ENCODE data around the gene KRT4.

The KRT4 gene

GRCh38 chr12:52776913-52777395 lies 37.0 kb downstream of the KRT4 start, which contains the start of gene KRT76:
KRT76 (minus strand) TSS chr12:52777345; CDS start chr12:52777291, 54 bp downstream.
- H3K9ac ChIP-seq (ENCODE audit: low read depth, low read length, poor library complexity), result no peak within 1 kb of the TSS
- no peak within 1 kb of the TSS for H3K4me2 ChIP-seq (ENCODE audit: insufficient read depth, low read length, poor library complexity, severe bottlenecking)
- no peak within 1 kb of the TSS for H2BK12ac ChIP-seq (ENCODE audit: low read length)
- no peak within 1 kb of the TSS for H3K4ac ChIP-seq (ENCODE audit: low read length)
- H3K79me1 ChIP-seq (ENCODE audit: low read depth, low read length), result no peaks in the 10 kb centered on the region
- no peak within 1 kb of the TSS for H2BK15ac ChIP-seq (ENCODE audit: low read length)
- no CpG with 5 or more reads among the region's 8 CpGs for WGBS, 2 donors (ENCODE audit: extremely low coverage in 2 of 2, insufficient read length in 2 of 2, insufficient replicate concordance in 1 of 2)
- peak within 1 kb of the TSS; percentile 60 for H3K14ac ChIP-seq (ENCODE audit: low read length)
- H3K36me3 ChIP-seq (replicated peaks in 1 of 2; ENCODE audit: control insufficient read depth in 2 of 2, insufficient read depth in 2 of 2, low read length in 2 of 2), result no peaks in the 10 kb centered on the region
- no peak within 1 kb of the TSS for H3K23ac ChIP-seq (ENCODE audit: low read depth, low read length, poor library complexity)
- H3K9me3 ChIP-seq (replicated peaks in 1 of 2; ENCODE audit: control insufficient read depth in 2 of 2, insufficient read depth in 1 of 2, low read depth in 1 of 2, low read length in 2 of 2), result no peaks in the 10 kb centered on the region
- no peak within 1 kb of the TSS for H3K18ac ChIP-seq (ENCODE audit: low read length)
- H2AFZ ChIP-seq (ENCODE audit: low read length), result no peak within 1 kb of the TSS
- peaks cover 0 to 3% of the 10 kb centered on the region in 2 donors for H3K4me1 ChIP-seq (ENCODE audit: control insufficient read depth in 2 of 2, insufficient read depth in 1 of 2, low read depth in 1 of 2, low read length in 2 of 2)
- no peak within 1 kb of the TSS for H4K8ac ChIP-seq (ENCODE audit: low read depth, low read length)
- H3K27me3 ChIP-seq (ENCODE audit: control insufficient read depth in 3 of 3, insufficient read depth in 3 of 3, low read depth in 1 of 3, low read length in 3 of 3), result peaks cover 0 to 4% (median 0%) of the 10 kb centered on the region in 3 experiments
- no peak within 1 kb of the TSS for H3K27ac ChIP-seq (replicated peaks; ENCODE audit: low read length)
- H2AK5ac ChIP-seq (ENCODE audit: low read depth, low read length), result no peak within 1 kb of the TSS
- H2BK5ac ChIP-seq (ENCODE audit: low read length), result no peak within 1 kb of the TSS
- no peak for DNase-seq (ENCODE audit: low spot score)
- no peak within 1 kb of the TSS for H2BK120ac ChIP-seq (ENCODE audit: low read depth, low read length)
- no peak within 1 kb of the TSS for H4K91ac ChIP-seq (ENCODE audit: low read depth, low read length, poor library complexity)
- H3K4me3 ChIP-seq (ENCODE audit: low read length in 2 of 2), result no peak within 1 kb of the TSS

- H2AFZ ChIP-seq (ENCODE audit: low read length), result no peak overlapping the region
- no peaks in the 10 kb centered on the region for H3K79me1 ChIP-seq (ENCODE audit: low read depth, low read length)
- H2BK15ac ChIP-seq (ENCODE audit: low read length), result no peak overlapping the region
- no peak overlapping the region for H2BK5ac ChIP-seq (ENCODE audit: low read length)
- no peak overlapping the region for H3K4me3 ChIP-seq (ENCODE audit: low read length in 2 of 2)
- no peak overlapping the region for H3K4ac ChIP-seq (ENCODE audit: low read length)
- DNase-seq (ENCODE audit: low spot score), result no peak
- no peak overlapping the region for H2BK12ac ChIP-seq (ENCODE audit: low read length)
- H2AK5ac ChIP-seq (ENCODE audit: low read depth, low read length), result no peak overlapping the region
- H3K14ac ChIP-seq (ENCODE audit: low read length), result no peak overlapping the region
- no CpG with 5 or more reads among the region's 5 CpGs for WGBS, 2 donors (ENCODE audit: extremely low coverage in 2 of 2, insufficient read length in 2 of 2, insufficient replicate concordance in 1 of 2)
- H3K4me2 ChIP-seq (ENCODE audit: insufficient read depth, low read length, poor library complexity, severe bottlenecking), result no peak overlapping the region
- H4K8ac ChIP-seq (ENCODE audit: low read depth, low read length), result no peak overlapping the region
- no peak overlapping the region for H3K27ac ChIP-seq (replicated peaks; ENCODE audit: low read length)
- H3K23ac ChIP-seq (ENCODE audit: low read depth, low read length, poor library complexity), result no peak overlapping the region
- no peak overlapping the region for H3K9ac ChIP-seq (ENCODE audit: low read depth, low read length, poor library complexity)
- H2BK120ac ChIP-seq (ENCODE audit: low read depth, low read length), result no peak overlapping the region
- no peaks in the 10 kb centered on the region for H3K9me3 ChIP-seq (replicated peaks in 1 of 2; ENCODE audit: control insufficient read depth in 2 of 2, insufficient read depth in 1 of 2, low read depth in 1 of 2, low read length in 2 of 2)
- H3K4me1 ChIP-seq (ENCODE audit: control insufficient read depth in 2 of 2, insufficient read depth in 1 of 2, low read depth in 1 of 2, low read length in 2 of 2), result peaks cover 0 to 3% of the 10 kb centered on the region in 2 donors
- H4K91ac ChIP-seq (ENCODE audit: low read depth, low read length, poor library complexity), result no peak overlapping the region
- peaks cover 0 to 7% (median 0%) of the 10 kb centered on the region in 3 experiments for H3K27me3 ChIP-seq (ENCODE audit: control insufficient read depth in 3 of 3, insufficient read depth in 3 of 3, low read depth in 1 of 3, low read length in 3 of 3)
- H3K18ac ChIP-seq (ENCODE audit: low read length), result no peak overlapping the region
- H3K36me3 ChIP-seq (replicated peaks in 1 of 2; ENCODE audit: control insufficient read depth in 2 of 2, insufficient read depth in 2 of 2, low read length in 2 of 2), result no peaks in the 10 kb centered on the region
These were observed 37.5 kb downstream of the KRT4 start for GRCh38 chr12:52776435-52776834.

GRCh38 chr12:52774629-52775250 lies 39.2 kb downstream of the KRT4 start:
- H3K4ac ChIP-seq (ENCODE audit: low read length), result no peak overlapping the region
- H3K18ac ChIP-seq (ENCODE audit: low read length), result no peak overlapping the region
- no peak overlapping the region for H3K4me2 ChIP-seq (ENCODE audit: insufficient read depth, low read length, poor library complexity, severe bottlenecking)
- no CpG with 5 or more reads among the region's 8 CpGs for WGBS, 2 donors (ENCODE audit: extremely low coverage in 2 of 2, insufficient read length in 2 of 2, insufficient replicate concordance in 1 of 2)
- no peak overlapping the region for H2BK12ac ChIP-seq (ENCODE audit: low read length)
- no peak overlapping the region for H3K4me3 ChIP-seq (ENCODE audit: low read length in 2 of 2)
- H3K9me3 ChIP-seq (replicated peaks in 1 of 2; ENCODE audit: control insufficient read depth in 2 of 2, insufficient read depth in 1 of 2, low read depth in 1 of 2, low read length in 2 of 2), result peaks cover 0 to 2% of the 10 kb centered on the region in 2 donors
- no peak for DNase-seq (ENCODE audit: low spot score)
- no peaks in the 10 kb centered on the region for H3K36me3 ChIP-seq (replicated peaks in 1 of 2; ENCODE audit: control insufficient read depth in 2 of 2, insufficient read depth in 2 of 2, low read length in 2 of 2)
- no peak overlapping the region for H3K9ac ChIP-seq (ENCODE audit: low read depth, low read length, poor library complexity)
- no peak overlapping the region for H2BK15ac ChIP-seq (ENCODE audit: low read length)
- no peak overlapping the region for H4K91ac ChIP-seq (ENCODE audit: low read depth, low read length, poor library complexity)
- no peaks in the 10 kb centered on the region for H3K79me1 ChIP-seq (ENCODE audit: low read depth, low read length)
- H3K14ac ChIP-seq (ENCODE audit: low read length), result no peak overlapping the region
- H3K4me1 ChIP-seq (ENCODE audit: control insufficient read depth in 2 of 2, insufficient read depth in 1 of 2, low read depth in 1 of 2, low read length in 2 of 2), result peaks cover 0 to 3% of the 10 kb centered on the region in 2 donors
- no peak overlapping the region for H2BK5ac ChIP-seq (ENCODE audit: low read length)
- no peak overlapping the region for H2AK5ac ChIP-seq (ENCODE audit: low read depth, low read length)
- H3K27me3 ChIP-seq (ENCODE audit: control insufficient read depth in 3 of 3, insufficient read depth in 3 of 3, low read depth in 1 of 3, low read length in 3 of 3), result peaks cover 0 to 7% (median 0%) of the 10 kb centered on the region in 3 experiments
- H2BK120ac ChIP-seq (ENCODE audit: low read depth, low read length), result no peak overlapping the region
- no peak overlapping the region for H3K23ac ChIP-seq (ENCODE audit: low read depth, low read length, poor library complexity)
- H4K8ac ChIP-seq (ENCODE audit: low read depth, low read length), result no peak overlapping the region
- no peak overlapping the region for H2AFZ ChIP-seq (ENCODE audit: low read length)
- no peak overlapping the region for H3K27ac ChIP-seq (replicated peaks; ENCODE audit: low read length)

- no peak overlapping the region for H2AFZ ChIP-seq (ENCODE audit: low read length)
- H3K9me3 ChIP-seq (replicated peaks in 1 of 2; ENCODE audit: control insufficient read depth in 2 of 2, insufficient read depth in 1 of 2, low read depth in 1 of 2, low read length in 2 of 2), result peaks cover 0 to 2% of the 10 kb centered on the region in 2 donors
- WGBS, 2 donors (ENCODE audit: extremely low coverage in 2 of 2, insufficient read length in 2 of 2, insufficient replicate concordance in 1 of 2), result no CpG with 5 or more reads among the region's 3 CpGs
- H2BK12ac ChIP-seq (ENCODE audit: low read length), result no peak overlapping the region
- H3K4me1 ChIP-seq (ENCODE audit: control insufficient read depth in 2 of 2, insufficient read depth in 1 of 2, low read depth in 1 of 2, low read length in 2 of 2), result peaks cover 0 to 3% of the 10 kb centered on the region in 2 donors
- no peak overlapping the region for H2AK5ac ChIP-seq (ENCODE audit: low read depth, low read length)
- H3K18ac ChIP-seq (ENCODE audit: low read length), result no peak overlapping the region
- H2BK15ac ChIP-seq (ENCODE audit: low read length), result no peak overlapping the region
- no peak for DNase-seq (ENCODE audit: low spot score)
- no peak overlapping the region for H3K4me2 ChIP-seq (ENCODE audit: insufficient read depth, low read length, poor library complexity, severe bottlenecking)
- no peak overlapping the region for H2BK5ac ChIP-seq (ENCODE audit: low read length)
- no peak overlapping the region for H3K23ac ChIP-seq (ENCODE audit: low read depth, low read length, poor library complexity)
- no peaks in the 10 kb centered on the region for H3K79me1 ChIP-seq (ENCODE audit: low read depth, low read length)
- no peak overlapping the region for H2BK120ac ChIP-seq (ENCODE audit: low read depth, low read length)
- H3K27ac ChIP-seq (replicated peaks; ENCODE audit: low read length), result no peak overlapping the region
- H3K27me3 ChIP-seq (ENCODE audit: control insufficient read depth in 3 of 3, insufficient read depth in 3 of 3, low read depth in 1 of 3, low read length in 3 of 3), result peaks cover 0 to 7% (median 0%) of the 10 kb centered on the region in 3 experiments
- H3K4ac ChIP-seq (ENCODE audit: low read length), result no peak overlapping the region
- H3K36me3 ChIP-seq (replicated peaks in 1 of 2; ENCODE audit: control insufficient read depth in 2 of 2, insufficient read depth in 2 of 2, low read length in 2 of 2), result no peaks in the 10 kb centered on the region
- H3K9ac ChIP-seq (ENCODE audit: low read depth, low read length, poor library complexity), result no peak overlapping the region
- H4K8ac ChIP-seq (ENCODE audit: low read depth, low read length), result no peak overlapping the region
- no peak overlapping the region for H4K91ac ChIP-seq (ENCODE audit: low read depth, low read length, poor library complexity)
- no peak overlapping the region for H3K14ac ChIP-seq (ENCODE audit: low read length)
- H3K4me3 ChIP-seq (ENCODE audit: low read length in 2 of 2), result no peak overlapping the region
These were observed 41.1 kb downstream of the KRT4 start for GRCh38 chr12:52772772-52773171.
